GM19025 (cell line): ENCODE data around the gene PSG1.
"Not testable (repeated sequence)": the region's sequence is repeated elsewhere in the genome, so short reads cannot be mapped to it uniquely, and the experiment has no call there.

Experiments
- ATAC-seq: cut with Tn5 transposase; IDR thresholded peaks from one replicate; pipeline ENCODE4 v1.9.1; 2021; ENCODE audit warnings: mild to moderate bottlenecking, low read depth, moderate library complexity; ENCODE audit not compliant: unreplicated experiment

The PSG1 gene

GRCh38 chr19:42882730-42883129 is 3.2 kb upstream of the PSG1 start:
- not testable (repeated sequence) for ATAC-seq

DNA sequence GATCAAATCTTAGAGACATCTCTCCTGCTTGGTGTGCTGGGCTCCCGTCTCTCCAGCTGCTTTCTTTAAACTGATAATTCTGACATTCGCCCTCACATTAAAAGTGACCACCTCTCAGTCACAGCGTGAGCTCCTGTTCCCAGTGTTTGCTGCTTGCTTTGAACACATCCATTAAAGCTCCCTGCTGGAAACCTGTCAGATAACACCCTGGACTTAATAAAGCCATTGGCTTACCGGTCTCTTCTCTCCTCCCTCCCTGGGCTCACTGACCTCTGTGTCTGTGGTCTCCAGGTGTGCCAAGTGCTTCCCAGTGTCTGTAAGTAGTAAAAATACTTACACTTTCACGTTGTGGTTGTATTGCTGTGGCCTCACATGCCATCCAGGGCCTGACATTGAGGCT is 2.5 kb upstream of the PSG1 start:
- ATAC-seq: not testable (repeated sequence)

- not testable (repeated sequence) for ATAC-seq
Observed at GRCh38 chr19:42881279-42881678, 1.8 kb upstream of the PSG1 start.

DNA sequence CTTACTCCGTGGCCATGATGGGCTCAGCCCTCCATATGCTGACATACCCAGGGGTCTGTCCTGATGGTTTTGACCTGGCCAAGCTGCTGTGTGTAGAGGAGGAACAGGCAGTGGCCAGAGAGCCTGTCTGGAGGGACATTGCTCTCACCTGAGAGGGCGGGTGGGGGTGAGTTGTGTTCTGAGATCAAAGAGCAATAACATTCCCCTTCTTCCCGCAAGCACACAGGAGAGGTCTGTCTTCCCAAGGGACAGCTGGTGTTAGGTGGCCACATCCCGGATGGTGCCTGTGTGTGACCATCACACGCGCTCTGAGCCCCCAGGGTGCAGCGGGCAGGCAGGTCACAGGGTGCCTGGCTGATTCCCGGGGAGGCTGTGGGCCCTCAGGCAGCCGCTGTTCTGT is 1.1 kb upstream of the PSG1 start:
- ATAC-seq: not testable (repeated sequence)

- not testable (repeated sequence) for ATAC-seq
Observed at GRCh38 chr19:42876596-42876995, 2.9 kb downstream of the PSG1 start.

DNA sequence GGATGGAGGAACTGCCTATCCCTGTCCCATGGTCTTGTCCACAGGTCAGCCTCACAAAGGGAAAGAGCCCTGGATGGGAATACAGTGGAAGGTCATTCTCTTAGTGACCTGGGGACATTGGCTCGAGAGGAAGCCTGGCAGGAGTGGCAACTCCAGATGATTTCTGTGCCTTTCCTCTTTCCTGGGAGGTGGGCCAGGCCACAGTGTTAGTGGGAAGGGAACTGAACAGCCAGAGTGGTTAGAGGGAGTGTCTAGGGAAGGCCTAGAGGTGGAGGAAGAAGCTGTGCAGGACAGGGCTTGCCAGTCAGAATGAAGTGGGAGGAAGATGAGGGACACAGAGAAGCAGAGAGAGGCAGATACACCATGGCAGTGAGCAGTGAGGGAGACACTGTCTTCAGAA is 3.6 kb downstream of the PSG1 start:
- not testable (repeated sequence) for ATAC-seq

DNA sequence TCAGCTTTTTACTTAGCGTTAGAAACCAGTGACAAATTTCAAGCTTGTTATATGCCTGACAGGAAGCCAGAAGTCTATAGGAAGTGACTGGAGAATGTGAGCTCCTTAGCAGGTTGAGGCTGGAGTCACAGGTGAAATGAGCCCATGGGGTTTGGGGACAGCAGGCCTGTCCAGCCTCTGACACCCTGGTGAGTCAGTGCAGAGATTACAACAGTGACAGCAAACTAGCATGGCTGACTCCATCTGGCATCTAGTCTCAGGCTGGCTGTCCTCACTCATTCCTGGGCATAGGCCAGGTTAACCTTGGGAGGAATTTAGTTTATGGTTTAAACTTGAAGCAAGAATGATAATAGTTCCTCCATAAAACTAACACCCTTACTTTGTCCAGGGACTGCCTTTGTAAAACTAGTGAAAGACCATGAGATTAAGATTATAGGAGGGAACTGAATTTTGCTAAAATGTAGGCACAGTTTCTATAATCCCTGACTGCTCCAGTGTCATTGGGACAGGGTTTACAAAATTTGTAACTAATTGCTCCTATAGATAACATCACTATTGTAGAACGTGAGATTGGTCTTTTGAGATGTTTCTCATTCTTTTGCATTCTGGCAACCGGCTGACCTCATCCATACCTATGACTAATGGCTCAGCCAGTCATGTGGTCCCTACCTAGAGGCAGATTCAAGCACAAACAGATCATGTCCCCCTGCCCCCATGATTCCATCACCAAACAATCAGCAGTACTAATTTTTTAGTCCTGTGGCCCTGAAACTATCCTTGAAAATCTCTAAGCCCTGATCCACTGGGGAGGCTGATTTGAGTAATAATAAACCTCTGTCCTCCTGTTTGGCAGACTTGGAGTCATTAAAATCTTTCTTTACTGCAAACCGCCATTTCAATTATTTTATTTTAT is 4.4 kb downstream of the PSG1 start:
- ATAC-seq: not testable (repeated sequence)

DNA sequence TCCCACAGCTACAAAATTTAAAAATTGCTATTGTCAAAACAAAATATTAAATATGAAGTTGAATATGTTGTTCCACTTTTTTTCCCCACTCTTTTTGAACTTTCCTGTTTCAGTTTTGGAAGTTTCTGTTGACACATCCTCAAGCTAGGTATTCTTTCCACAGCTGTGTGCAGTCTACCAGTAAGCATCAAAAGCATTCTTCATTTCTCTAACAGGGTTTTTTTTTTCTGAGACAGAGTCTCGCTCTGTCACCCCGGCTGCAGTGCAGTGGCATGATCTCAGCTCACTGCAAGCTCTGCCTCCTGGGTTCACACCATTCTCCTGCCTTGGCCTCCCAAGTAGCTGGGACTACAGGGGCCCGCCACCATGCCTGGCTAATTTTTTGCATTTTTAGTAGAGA is 5.4 kb downstream of the PSG1 start:
- not testable (repeated sequence) for ATAC-seq

DNA sequence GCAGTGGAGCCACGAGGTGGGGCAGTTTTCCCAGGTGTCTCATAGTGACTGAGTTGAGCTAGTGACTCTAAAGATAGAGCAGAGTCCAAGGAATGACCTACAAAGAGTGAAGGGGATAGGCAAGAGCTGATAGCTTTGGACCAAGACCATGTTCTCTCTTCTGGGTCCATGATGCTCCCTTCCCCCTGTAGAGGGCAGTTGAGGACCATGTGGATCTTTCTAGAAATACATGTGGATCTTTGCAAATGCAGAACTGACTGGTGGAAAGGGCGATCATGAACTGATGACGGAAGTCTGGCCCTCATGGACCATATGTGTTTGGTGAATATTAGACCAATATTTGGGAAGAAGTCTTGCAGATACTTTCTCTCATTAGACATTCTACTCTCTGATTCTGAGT is 6.9 kb downstream of the PSG1 start:
- no peak for ATAC-seq

DNA sequence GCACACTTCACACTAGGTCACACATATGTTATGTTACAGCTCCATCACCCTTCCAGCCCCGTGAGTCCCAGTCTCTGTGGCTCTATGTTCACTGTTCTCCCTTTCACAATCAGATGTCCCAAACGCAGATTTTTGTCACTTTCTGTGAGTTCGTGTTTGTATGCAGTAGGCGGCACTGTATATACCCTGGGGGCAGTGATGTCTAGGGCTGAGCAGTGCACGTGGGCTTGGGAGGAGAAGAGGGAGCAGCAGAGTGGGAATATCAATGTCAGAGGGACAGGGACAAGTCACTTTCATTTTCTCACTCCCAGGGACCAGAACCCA is 22.0 kb downstream of the PSG1 start:
- ATAC-seq: no peak

DNA sequence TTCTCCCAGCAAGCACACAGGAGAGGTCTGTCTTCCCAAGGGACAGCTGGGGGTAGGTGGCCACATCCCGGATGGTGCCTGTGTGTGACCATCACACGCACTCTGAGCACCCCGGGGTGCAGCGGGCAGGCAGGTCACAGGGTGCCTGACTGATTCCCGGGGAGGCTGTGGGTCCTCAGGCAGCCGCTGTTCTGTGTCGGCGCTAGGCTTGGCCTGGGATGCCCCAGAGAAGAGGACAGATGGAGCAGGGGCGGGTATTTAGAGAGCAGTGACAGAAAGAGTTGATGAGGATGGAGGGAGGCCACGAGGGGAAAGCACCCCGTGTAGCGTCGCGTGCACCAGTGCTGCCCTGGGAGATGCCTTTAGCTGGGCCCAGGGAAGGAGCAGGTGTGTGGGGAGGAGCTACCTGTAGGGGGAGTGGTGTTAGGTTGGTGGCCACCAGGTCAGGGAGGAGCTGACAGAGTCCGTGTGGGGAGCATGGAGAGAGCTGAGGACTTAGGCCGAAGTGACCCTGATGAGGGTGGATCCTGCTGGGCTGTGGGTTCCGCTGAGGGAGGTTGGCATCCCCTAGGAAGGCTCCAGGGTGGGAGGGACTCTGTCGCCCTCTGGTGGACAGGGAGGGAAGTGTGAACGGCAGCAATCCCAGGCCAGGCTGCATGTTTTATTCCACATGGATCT is 22.5 kb downstream of the PSG1 start:
- not testable (repeated sequence) for ATAC-seq

DNA sequence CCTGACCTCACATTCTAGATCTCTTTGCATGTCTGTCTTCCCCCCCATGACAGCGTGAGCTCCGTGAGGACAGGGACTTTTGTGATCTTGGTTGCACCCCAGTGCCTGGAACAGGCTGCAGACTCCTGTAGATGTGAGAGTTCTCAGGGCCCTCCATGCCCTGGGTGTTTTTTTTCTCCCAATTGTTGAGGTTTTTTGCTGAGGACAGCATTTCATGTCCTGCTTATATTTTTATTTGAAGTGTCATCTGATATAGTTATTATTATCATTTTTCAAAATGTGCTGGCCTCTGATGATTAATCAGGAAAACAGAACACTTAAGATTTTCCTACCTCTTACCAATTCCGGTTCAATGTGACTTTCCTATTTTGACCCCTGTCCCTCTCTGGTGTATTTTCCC is 24.8 kb downstream of the PSG1 start:
- ATAC-seq: not testable (repeated sequence)

DNA sequence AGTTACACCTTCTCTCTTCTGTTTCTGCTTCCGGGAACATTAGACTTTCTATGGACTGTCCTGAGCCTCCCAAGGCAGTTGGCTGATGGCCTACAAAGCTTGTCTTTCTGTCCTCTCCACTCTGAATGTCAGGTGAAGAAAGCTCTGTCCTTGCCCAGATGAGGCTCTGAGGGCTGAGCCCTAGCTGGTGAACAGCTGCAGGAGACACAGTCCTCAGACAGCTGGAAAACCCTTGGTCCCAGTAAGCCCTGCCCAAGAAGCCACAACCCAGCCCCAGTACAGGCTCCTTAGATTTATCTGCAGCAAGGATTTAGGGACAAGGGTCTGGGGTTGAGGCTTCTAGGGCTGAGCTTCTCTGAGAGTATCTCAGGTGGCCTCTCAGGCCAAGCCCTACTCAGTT is 26.3 kb downstream of the PSG1 start:
- ATAC-seq: not testable (repeated sequence)

GRCh38 chr19:42852821-42853220 is 26.7 kb downstream of the PSG1 start:
- ATAC-seq: not testable (repeated sequence)

DNA sequence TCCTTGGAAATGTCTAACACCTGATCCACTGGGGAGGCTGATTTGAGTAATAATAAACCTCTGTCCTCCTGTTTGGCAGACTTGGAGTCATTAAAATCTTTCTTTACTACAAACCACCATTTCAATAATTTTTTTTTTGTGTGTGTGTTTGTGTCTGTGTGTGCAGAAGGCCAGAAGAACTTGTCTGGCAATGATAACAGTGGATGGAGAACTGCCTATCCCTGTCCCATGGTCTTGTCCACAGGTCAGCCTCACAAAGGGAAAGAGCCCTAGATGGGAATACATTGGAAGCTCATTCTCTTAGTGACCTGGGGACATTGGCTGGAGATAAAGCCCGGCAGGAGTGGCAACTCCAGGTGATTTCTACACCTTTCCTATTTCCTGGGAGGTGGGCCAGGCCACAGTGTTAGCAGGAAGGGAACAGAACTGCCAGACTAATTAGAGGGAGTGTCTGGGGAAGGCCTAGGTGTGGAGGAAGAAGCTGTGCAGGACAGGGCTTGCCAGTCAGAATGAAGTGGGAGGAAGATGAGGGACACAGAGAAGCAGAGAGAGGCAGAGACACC is 27.7 kb downstream of the PSG1 start:
- not testable (repeated sequence) for ATAC-seq

- ATAC-seq: no peak
Observed at GRCh38 chr19:42850981-42851717, 28.4 kb downstream of the PSG1 start.

GRCh38 chr19:42846597-42846996 is 32.9 kb downstream of the PSG1 start:
- ATAC-seq: no peak

DNA sequence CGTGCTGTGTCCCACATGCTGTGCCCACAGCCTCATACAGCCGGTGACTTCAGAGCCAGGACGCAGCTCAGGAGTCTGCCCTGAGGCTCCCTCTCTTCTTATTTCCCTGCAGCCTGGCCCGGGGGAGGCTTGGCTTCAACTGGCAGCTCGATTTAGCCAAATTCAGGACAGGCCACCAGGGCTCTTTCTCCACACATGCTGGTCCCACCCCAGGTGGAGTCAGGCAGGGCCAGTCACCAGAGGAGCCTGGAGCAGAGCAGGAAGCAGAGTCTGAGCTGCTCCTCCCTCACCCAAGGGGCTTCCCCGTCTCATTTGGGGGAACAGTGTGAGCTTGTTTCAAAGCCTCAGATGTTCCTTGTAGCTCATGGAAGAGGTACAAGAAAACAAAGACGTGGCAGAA is 35.9 kb downstream of the PSG1 start:
- ATAC-seq: not testable (repeated sequence)

GRCh38 chr19:42832746-42833442 is 46.6 kb downstream of the PSG1 start:
- ATAC-seq: not testable (repeated sequence)

GRCh38 chr19:42832023-42832680 is 47.4 kb downstream of the PSG1 start:
- ATAC-seq: not testable (repeated sequence)
